GM18508 (cell line): ENCODE measurements around the gene KIAA0232.
"Not testable (repeated sequence)": the region's sequence is repeated elsewhere in the genome, so short reads cannot be mapped to it uniquely, and the experiment has no call there.

ENCODE experiments used
- ATAC-seq: cut with Tn5 transposase; IDR thresholded peaks from one replicate; pipeline ENCODE4 v1.9.1; 2021; ENCODE audit warnings: moderate number of reproducible peaks; ENCODE audit not compliant: insufficient read depth, unreplicated experiment

The KIAA0232 gene

DNA sequence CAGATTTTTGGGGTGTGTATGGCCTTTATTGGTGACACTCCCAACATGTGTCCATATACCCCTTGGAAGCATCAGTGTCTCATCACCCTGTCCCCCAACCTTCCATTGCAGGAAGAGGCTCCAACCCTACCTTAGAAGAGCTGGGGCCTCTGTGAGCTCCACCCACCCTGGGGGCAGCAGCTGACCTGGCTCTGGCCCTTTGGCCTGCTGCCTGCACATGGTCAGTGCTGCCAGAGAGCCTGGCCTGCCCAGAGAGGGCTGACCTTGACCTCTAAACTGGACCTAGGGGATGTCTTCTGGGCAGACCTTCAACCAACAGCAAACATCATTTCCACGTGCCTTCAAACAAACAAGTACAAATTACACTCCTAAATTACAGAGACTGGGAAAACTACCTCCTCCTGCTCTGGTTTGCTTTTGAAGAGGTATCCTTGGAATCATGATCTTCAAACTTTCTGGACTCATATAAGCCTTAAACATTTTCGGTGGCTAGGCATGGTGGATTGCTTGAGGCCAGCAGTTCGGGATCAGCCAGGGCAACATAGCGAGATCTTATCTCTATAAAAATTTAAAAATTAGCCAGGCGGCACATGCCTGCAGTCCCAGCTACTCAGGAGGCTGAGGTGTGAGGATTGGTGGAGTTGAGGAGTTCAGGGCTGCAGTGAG is 27.3 kb upstream of the KIAA0232 start:
- no peak for ATAC-seq

DNA sequence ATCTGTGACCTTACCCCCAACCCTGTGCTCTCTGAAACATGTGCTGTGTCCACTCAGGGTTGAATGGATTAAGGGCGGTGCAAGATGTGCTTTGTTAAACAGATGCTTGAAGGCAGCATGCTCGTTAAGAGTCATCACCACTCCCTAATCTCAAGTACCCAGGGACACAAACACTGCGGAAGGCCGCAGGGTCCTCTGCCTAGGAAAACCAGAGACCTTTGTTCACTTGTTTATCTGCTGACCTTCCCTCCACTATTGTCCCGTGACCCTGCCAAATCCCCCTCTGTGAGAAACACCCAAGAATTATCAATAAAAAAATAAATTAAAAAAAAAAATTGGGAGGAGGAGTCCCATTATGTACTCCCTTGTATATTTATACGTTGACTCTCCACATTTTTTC is 26.2 kb upstream of the KIAA0232 start:
- ATAC-seq: not testable (repeated sequence)

DNA sequence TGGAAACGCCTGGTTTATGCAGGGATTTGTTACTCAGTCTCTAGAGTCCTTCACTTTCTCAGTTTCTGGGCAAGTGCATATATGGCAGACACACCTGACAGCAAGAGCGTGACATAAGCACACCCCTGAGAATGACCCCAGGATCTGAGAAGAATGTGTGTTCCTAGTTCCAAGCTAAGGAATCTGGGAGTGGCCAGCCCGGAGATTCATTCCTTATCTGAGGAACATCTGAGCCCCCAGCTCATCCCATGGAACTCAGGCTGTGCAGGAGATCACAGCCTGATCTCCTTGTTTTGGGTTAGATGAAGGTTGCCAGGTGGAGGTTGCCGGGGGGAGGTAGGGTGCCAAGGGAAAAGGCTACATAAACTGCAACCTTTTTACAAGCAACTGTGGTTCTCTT is 23.8 kb upstream of the KIAA0232 start:
- ATAC-seq: no peak

DNA sequence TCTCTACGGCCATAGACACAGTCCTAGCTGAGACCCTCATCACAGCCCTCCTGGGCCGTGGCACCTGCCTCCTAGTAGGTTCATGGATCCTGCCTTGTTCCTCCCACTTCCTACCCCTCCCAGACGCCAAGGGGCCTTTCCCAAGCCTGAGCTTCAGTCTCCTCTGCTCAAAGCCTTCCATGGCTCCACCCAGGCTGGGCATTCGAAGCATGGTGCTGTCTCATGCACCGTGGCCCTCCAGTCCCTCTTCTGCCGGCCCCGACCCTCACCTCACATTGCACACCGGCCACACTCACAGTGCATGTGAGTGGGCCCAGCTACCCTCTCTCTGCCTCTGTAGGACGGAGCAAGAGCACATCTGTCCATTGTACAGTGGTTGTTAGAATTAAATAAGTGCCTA is 21.7 kb upstream of the KIAA0232 start:
- no peak for ATAC-seq

DNA sequence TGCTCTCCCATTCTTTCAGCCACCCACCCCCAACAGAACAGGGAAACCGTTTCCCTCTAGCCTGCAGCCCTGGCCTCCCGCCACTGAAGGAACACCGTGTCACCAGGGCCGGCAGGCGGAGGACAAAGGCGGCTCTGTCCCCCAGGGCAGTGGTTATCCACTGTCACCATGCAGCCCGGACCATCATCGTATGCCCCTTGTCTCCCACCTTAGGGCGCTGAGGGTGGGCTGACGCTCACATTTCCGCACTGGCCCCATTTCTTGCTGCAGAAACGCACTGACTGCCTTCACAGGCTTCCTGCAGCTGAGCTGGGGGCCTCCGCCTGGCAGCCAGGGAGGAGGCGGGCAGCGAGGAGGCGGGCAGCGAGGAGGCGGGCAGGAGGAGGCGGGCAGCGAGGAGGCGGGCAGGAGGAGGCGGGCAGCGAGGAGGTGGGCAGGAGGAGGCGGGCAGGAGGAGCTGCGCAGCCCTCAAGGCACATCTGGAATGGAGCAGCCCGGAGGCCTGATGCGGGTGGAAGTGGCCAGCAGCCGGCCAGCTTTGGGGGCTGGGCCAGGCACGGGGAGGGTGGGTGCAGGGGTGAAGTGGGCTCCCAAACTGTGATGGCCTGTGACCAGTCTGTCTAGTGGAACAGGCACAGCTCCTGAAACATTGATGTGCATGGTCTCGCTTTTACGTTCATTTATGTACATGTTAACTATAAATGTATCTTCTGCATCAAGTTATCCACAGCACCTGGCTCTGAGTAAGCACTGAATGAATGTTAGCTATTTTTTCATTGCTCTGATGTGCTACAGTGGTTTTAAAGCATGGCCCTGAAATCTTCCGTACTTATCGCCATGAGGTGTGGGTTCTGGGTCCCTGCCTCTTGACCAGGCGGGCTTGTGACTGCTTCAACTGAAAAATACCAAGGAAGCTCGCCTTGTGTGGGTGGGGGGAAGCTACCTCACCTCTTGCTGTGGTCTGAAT is 20.6 kb upstream of the KIAA0232 start:
- ATAC-seq: no peak

DNA sequence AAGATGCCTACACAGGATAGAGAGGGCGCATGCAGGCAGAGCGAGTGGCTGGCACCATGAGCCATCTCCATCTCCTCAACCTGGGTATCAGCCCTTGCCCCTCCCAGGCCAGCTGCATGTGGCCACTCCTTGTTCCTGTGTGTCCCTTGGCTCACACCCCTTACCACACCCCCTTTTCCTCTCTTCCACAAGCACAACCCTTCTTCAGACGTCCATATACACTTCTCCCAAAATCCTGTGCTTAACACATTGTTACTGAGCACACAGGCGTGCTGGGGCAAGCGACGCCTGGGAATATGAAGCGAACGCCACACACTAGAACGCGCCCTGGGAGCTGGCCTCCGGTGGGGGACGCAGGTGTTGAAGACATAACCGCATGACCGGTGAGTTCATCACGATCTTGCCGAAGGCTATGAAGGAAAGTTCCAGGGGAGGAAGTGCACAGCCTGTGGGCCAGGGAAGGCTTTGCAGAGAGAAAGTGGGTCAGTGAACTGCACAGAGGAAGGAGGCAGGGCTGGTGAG is 19.1 kb upstream of the KIAA0232 start:
- no peak for ATAC-seq

DNA sequence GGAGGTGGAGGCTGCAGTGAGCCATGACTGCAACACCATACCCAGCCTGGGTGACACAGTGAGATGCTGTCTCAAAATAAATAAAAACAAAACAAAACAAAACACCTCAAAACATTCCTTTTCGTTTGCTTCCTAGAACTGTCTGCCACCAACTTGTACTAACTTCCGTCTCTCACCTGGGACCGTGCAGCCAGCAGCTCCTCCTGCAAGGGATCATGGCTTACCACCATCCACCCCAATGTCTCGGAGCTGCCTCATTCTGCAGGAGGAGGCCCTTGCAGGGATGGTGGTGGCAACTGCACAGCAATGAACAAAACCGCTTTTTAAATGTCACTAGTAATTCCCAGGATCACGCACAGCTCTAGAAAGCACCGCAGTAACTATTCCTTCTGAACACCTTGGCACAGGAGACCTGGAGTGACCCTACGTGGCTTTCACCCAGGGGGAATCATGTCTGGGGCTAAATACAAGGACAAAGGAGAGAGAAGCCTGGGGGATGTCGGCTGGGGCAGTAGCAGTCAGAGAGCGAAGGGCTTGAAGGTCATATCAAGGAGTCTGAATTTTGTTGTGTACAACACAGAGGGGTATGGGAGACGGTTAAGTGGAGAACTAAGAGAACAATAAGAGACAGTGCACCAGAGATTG is 17.4 kb upstream of the KIAA0232 start:
- no peak for ATAC-seq

DNA sequence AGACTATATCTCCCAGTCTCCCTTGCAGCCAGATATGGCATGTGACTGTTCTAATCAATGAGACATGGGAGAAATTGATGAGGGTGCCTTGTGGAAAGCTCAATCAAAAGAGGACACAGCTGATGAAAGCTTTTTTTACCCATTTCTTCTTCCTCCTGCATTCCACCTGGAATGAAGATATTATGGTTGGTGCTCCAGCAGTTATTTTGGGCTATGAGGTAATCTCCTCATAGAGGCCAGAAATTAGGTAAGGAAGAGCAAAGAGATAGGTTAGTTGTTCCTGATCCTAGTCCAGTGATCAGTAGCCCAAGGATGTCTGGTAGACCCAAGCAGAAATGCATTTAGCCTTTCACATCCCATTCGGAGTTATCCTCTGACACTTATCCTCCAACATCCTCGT is 16.8 kb upstream of the KIAA0232 start:
- no peak for ATAC-seq

DNA sequence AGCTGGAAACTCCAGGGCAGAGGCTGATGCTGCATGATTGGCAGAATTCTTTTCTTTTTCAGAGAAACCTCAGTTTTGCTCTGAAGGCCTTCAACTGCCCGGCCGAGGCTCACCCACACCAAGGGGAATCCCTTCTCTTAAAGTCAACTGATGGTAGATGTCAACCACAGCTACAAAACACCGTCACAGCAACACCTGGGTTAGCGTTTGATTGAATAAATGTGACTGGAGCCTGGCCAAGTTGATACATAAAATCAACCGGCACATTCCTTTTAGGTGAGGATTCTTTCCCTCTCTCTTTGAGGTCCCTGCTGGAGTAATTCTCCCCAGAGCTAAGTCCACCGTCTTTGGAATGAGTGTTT is 15.2 kb upstream of the KIAA0232 start:
- ATAC-seq: no peak

DNA sequence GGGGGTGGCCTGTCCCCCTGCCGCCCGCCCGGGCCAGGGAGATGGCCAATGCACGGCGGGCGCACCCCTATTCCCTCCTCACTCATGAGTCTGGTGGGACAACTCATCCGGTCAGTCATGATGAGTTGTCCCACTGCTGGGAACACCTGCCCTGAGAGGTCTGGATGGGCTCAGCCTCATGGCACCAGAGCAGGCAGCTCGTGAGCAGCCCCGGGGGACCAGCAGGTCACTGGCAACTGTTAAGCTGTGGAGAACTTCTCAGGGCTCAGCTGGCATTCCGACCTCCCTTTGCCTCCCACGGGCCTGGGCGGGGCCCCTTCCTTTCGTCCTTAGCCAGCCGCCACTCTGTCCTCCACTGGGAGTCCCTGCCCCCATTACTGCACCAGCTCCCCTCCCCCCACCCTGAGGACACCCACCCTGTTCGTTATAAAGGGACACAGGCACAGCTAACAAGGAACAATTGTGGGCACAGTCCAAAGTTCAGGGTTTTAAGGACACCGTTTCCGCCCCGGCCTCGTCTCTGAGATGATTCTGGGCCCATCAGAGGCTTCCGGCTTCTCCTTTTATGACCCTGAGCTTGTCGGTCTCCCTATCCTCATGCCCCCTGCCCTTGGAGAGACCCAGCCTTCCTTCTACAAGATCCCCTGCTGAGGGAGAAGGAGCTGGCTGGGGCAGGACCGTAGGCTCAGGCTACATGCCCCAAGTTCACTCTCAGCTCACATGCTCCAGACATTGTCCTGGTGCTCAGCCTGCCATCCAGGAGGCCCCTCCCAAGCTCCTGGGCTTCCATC is 14.6 kb upstream of the KIAA0232 start:
- no peak for ATAC-seq

DNA sequence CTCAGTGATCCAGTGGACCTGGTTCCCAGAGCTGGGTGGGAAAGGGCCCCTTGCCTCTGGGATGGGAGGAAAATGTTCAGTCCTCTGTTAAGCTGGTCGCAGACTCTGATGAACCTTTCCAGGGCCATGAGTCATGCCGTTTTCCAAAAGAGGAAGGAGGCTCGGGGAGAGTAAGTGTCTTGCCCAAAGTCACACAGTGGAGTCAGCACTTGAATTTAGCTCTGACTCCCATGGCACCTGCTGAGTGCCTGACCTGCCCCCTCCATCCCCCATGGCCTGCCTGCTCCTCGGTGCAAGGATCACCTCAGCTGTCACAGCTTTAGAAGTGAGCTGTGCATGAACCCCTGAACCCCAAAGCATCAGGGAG is 14.0 kb upstream of the KIAA0232 start:
- no peak for ATAC-seq

DNA sequence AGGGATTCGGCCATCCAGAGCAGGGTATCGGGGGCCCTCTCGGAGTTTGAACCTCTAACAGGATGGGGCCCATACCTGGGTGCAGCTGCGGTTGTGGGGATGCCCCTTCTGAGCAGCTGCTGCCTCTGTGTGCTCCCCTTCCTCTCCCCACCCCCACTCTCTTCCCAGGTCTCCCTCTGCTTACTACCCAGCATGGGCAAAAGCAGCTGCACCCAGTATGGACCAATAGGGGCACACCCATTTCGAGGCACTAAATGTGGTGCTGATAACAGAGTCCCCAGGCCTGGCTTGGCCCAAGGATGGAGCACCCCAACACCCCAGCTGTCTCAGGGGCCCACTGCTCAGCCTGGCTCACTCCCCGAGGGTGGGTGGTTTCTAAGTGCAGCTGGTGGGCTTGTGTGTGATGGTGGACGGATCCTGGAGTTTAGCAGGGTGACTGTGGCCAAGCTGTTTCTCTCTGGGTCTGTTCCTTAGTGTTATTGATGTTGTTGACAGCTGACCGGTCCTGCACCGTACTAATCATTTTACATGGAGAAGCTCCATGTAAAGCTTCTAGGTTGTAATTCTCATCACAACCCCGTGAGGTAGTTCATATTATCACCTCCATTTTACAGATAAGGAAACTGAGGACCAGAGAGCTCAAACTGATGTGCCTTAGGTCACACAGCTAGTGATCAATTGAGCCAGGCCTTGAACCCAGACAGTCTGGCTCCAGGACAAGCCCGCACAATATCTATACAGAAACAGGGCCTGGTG is 13.1 kb upstream of the KIAA0232 start:
- ATAC-seq: no peak

DNA sequence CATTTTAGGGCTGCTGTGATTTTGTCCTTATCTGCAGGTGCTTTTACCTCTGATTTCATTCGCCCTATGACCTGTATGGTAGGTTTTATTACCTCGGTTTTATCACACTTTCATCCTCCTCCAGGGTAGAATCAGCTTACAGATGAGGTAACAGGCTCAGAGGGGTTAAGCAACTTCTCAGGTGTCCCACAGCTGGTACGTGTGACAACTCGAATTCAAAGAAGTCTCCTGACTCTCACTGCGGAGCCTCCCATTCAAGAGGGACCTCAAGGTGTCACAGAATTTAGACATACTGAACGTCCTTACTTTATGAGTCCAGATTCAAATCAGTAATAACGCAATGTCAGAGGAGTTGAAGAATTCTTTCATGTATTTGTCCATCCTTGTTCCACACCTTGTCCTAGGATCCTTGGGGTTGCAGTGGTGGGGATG is 12.5 kb upstream of the KIAA0232 start:
- ATAC-seq: no peak

DNA sequence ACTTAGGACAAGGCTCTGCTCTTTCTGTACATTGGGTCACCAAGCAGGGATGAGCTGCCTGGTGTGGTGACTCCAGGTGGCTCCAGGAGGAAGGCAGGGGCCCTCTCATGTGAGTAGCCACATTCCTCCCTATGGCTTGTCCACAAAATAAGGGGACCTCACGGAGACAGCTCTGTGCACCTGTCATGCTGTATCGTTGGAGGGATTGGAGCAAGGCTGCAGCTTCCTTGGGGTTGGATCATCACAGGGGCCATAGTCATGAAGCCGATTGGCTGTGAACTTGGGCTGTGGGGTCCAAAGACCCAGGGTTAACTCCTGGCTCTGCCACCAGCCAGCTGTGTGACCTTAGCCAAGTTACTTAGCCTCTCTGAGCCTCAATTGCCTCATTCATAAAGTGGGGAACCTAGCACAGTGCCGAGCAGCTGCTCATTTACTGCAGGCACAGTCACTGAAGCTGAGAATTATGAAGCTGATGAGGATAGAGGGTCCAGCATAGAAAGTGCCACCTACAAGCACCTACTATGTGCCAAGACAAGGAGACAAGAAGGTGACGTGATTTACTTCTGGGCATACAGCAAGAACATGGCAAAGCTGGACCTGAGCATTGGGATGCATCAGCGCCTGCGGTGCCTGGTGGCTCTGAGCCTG is 11.8 kb upstream of the KIAA0232 start:
- ATAC-seq: no peak

DNA sequence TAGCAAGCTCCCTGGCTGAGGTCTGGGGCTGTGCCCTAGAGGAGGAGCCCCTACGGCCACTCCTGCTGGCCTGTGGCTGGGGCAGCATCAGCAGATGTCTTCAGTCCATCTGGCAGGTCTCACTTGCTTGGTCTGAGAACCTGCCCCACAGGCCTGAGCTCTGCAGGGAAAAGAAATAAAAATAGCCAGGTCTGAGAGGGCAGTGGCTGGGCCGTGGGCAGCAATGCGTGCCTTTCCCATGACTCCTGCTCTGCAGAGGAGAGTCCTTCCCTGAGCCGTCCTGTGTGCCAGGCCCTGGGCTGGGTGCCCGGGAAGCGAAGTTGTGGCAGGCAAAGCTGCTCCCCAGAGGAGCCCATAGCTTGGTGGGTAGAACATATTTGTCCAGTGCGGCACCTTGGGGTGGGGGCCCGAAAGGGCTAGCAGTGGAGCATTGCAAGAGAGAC is 11.3 kb upstream of the KIAA0232 start:
- no peak for ATAC-seq

DNA sequence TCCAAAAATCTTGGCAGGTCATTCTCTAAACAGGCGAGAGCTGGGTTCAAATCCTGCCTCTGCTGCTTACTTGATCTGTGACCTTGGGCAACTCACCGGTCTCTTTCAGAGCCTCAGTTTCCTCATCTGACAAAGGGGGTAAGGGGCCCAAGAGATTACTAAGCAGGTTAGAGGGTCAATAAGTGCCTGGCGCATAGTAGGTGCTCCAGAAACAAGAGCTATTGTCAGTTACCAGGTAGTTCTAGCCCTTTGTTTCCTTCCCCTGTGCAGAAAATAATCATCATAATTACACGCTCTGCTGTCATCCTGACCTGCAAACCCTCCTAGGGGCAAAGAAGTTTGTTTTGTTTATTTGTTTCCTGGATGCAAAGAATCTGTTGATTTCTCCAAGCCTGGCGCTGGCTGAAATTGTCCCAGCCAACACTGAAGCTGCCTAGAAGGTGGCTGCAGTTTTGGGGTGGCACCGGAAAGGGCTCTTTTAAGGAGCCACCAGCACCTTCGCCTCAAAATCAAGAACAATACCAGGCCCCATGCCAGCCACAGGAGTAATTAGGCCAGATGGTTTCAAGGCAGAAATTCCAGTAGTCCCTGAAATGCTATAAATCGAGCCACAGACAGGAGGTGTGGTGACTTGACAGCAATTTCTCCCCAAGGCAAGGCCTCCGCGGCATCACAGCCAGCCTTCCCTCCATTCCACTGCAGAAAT is 10.2 kb upstream of the KIAA0232 start:
- no peak for ATAC-seq

DNA sequence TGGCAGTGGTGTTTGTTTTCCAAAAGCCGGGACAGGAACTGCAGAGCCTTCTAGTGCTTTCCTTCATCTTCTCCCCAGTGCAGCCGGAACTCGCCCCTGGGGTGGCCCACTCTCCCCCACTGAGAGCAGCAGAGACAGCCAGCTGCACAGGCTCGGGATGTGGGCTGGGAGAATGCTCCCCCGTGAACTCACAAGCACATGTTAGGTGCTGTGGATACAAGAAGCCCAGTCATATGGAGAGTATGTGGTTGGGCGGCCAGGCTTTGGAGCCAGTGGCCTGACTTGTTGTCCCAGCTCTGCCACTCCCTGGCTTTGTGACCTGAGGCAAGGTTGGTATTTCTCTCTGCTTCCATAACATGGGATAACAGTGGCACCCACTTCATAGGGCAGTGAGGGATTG is 9.4 kb upstream of the KIAA0232 start:
- ATAC-seq: no peak
